HG03108 (cell line): ENCODE data around the gene MGME1.
"Not testable (repeated sequence)": the region's sequence is repeated elsewhere in the genome, so short reads cannot be mapped to it uniquely, and the experiment has no call there.

Experiments used
- ATAC-seq: cut with Tn5 transposase; IDR thresholded peaks from one replicate; pipeline ENCODE4 v1.9.1; 2021; ENCODE audit warnings: moderate library complexity; ENCODE audit not compliant: unreplicated experiment

MGME1 gene

GRCh38 chr20:18018100-18018499 lies 49.3 kb downstream of the MGME1 start:
- ATAC-seq = no peak

GRCh38 chr20:18019068-18019467 lies 50.2 kb downstream of the MGME1 start:
- no peak for ATAC-seq

DNA sequence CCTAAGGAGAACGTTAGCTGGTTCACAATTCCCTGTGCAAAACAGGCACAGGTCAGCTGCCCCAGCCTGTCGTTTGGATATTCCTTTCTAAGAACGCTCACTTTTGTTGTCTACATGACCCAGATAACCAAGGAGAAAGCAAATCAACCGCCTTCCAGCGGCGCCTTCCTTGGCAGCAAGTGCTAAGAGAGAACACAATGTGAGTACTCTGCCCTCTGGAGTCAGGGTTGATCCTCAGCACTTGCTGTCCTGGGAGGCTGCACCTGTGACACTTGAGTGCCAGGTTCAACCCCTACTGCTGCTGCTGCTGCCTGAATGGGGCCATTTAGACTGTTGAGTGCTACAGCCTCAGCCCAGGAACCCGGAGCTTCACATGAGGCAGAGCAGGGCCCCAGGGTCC lies 52.1 kb downstream of the MGME1 start:
- ATAC-seq = no peak

- no peak for ATAC-seq
Observed at GRCh38 chr20:18024606-18025127, 55.8 kb downstream of the MGME1 start.

DNA sequence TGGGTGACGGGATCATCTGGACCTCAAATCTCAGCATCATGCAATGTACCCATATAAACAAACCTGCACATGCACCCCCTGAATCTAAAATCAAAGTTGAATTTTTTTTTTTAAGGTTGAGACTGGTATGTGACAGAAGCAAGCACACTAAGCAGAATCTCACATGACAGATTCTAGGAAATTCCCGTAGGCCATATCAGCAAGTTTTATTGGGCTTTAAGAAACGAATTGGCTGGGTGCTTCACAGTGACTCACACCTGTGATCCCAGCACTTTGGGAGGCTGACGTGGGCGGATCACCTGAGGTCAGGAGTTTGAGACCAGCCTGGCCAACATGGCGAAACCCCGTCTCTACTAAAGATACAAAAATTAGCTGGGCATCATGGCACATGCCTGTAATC lies 58.2 kb downstream of the MGME1 start:
- ATAC-seq = not testable (repeated sequence)

- ATAC-seq = no peak
Observed at GRCh38 chr20:18030020-18030419, 61.2 kb downstream of the MGME1 start.

- no peak for ATAC-seq
Observed at GRCh38 chr20:18031050-18031449, 62.2 kb downstream of the MGME1 start.

DNA sequence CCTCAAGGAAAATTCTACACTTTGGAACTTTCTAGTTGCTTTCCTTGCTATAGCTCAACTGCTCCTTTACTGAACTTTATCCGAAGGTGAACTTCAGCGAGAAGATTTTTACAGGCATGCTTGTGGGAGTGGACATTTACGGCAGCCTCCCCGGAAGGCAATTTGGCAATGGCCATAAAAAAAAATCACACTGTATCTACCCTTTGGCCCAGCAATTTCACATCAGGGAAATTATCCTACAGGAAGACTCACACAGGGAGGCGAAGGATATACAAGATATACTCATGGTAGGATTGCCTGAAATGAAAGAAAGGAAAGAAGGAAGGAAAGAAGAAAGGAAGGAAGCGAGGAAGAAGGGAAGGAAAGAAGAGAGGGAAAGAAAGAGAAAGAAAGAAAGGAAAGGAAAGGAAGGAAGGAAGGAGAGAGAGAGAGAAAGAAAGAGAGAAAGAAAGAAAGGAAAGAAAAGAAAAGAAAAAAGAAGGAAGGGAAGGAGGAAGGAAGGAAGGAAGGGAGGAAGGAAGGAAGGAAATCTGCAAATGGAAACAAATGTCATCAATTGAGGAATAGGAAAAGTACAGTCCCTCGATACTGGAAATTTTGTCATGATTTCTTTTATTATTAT lies 63.2 kb downstream of the MGME1 start:
- ATAC-seq = no peak

GRCh38 chr20:18032977-18033892 lies 64.4 kb downstream of the MGME1 start:
- ATAC-seq = no peak

GRCh38 chr20:18034039-18034438 lies 65.2 kb downstream of the MGME1 start:
- ATAC-seq = no peak

GRCh38 chr20:18039063-18039462 lies 70.2 kb downstream of the MGME1 start:
- ATAC-seq = no peak
